Mesothelial cell of epicardium (in vitro differentiated cells): ENCODE data around the gene TEK. TPM values are rescaled to one million over a fixed set of nuclear protein-coding genes. Genes with fewer than 3 reads are reported as not detected.

ENCODE experiments used
- DNase-seq, 2 experiments: peaks; one replicate each; pipeline ENCODE4 v3.0.0; 2021; ENCODE audit warnings: low spot score in 2 of 2; ENCODE audit not compliant: unreplicated experiment in 2 of 2
- H3K27ac Mint-ChIP-seq: 2 replicates; pipeline ENCODE4 v1.8.0; 2021; ENCODE audit warnings: mixed read lengths
- H3K27me3 Mint-ChIP-seq: 2 replicates; pipeline ENCODE4 v1.8.0; 2021; ENCODE audit warnings: low read depth, mixed read lengths
- H3K36me3 Mint-ChIP-seq: 2 replicates; pipeline ENCODE4 v1.8.0; 2021; ENCODE audit warnings: mixed read lengths
- H3K4me1 Mint-ChIP-seq: 2 replicates; pipeline ENCODE4 v1.8.0; 2021; ENCODE audit warnings: mixed read lengths
- H3K4me3 Mint-ChIP-seq: 2 replicates; pipeline ENCODE4 v1.8.0; 2021; ENCODE audit warnings: mild to moderate bottlenecking, moderate library complexity, mixed read lengths
- H3K9me3 Mint-ChIP-seq: 2 replicates; pipeline ENCODE4 v1.8.0; 2021; ENCODE audit warnings: mixed read lengths
- total RNA-seq: library from RNA; stranded (reverse); gene quantifications from 3 replicates; pipeline ENCODE4 v1.2.1, GENCODE V29; 2021
- TF ChIP-seq, protein P1 (sequence below): fragments of 200-600 bp; sonication (generic); IDR thresholded peaks from one replicate; pipeline ENCODE4 v1.5.0; 2021; ENCODE audit warnings: antibody characterized with exemption; ENCODE audit not compliant: unreplicated experiment

The TEK gene
- total RNA-seq, 1 donor from 2014 or later = 6.7 TPM

DNA sequence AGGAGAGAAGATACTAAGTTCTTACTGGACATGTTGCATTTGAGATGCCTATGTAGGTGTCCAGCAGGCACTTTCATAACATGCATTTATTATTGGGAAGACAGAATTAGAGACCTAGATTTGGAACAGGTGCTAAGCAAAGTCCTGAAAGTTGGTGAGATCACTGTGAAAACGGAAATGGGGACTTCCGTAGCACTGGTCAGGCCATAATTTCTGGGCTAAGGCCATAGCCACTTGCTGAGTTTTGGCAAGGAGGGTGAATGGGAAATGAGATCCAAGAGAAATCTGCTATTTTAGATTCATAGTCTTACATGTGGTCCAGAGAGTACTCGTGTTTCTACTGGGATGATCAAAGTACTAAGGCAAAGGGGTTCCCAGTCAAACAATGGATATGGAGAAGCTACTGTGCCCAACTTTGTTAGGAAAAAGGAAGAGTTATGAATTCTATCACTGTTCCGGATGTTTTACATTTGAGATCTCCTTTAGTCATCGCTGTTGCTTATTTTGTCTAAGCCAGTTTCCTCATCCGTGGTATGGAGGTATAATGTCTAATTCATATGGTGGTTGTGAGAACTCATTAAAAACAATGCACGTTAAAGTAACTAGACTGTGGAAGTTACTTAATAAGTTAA, 33.4 kb downstream of the TEK start:
- Mint-ChIP-seq H3K9me3 (no peaks in the 10 kb centered on the region), H3K27ac (no peak overlapping the region), H3K27me3 (no peaks in the 10 kb centered on the region), H3K36me3 (no peaks in the 10 kb centered on the region), H3K4me3 (no peak overlapping the region), H3K4me1 (no peaks in the 10 kb centered on the region)
- DNase-seq = no peak
- TF ChIP-seq, protein P1, sequence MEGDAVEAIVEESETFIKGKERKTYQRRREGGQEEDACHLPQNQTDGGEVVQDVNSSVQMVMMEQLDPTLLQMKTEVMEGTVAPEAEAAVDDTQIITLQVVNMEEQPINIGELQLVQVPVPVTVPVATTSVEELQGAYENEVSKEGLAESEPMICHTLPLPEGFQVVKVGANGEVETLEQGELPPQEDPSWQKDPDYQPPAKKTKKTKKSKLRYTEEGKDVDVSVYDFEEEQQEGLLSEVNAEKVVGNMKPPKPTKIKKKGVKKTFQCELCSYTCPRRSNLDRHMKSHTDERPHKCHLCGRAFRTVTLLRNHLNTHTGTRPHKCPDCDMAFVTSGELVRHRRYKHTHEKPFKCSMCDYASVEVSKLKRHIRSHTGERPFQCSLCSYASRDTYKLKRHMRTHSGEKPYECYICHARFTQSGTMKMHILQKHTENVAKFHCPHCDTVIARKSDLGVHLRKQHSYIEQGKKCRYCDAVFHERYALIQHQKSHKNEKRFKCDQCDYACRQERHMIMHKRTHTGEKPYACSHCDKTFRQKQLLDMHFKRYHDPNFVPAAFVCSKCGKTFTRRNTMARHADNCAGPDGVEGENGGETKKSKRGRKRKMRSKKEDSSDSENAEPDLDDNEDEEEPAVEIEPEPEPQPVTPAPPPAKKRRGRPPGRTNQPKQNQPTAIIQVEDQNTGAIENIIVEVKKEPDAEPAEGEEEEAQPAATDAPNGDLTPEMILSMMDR = no peak

GRCh38 chr9:27145143-27145542, 36.1 kb downstream of the TEK start:
- H3K27me3 Mint-ChIP-seq = no peaks in the 10 kb centered on the region
- DNase-seq = no peak
- H3K9me3 Mint-ChIP-seq = no peaks in the 10 kb centered on the region
- H3K4me1 Mint-ChIP-seq = no peaks in the 10 kb centered on the region
- no peak overlapping the region for H3K27ac Mint-ChIP-seq
- H3K36me3 Mint-ChIP-seq = no peaks in the 10 kb centered on the region
- TF ChIP-seq, protein P1 = no peak
- H3K4me3 Mint-ChIP-seq = no peak overlapping the region

DNA sequence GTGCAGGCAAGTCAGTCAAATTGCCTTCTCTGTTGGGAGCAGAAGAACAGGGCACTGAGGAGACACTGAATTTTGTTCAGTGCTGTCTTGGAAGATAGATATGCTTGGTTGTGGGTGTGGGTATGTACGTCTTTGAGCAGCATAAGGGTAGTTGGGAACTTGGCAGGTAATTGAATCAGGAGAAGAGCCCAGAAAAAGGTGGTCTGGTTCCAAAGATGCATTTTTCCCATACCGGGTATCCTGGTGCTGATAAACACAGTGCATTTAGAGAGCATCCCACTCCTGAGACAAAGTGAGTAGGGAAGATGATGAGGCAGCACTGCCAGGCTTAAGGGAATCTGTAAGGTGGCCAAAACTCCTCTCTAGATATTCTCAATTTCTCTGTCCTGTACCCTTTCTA, 40.6 kb downstream of the TEK start:
- no peak overlapping the region for H3K27ac Mint-ChIP-seq
- H3K27me3 Mint-ChIP-seq = no peaks in the 10 kb centered on the region
- H3K4me1 Mint-ChIP-seq = peaks cover 25% of the 10 kb centered on the region
- no peak for DNase-seq
- H3K9me3 Mint-ChIP-seq = no peaks in the 10 kb centered on the region
- H3K4me3 Mint-ChIP-seq = no peak overlapping the region
- H3K36me3 Mint-ChIP-seq = no peaks in the 10 kb centered on the region
- TF ChIP-seq, protein P1 = no peak

DNA sequence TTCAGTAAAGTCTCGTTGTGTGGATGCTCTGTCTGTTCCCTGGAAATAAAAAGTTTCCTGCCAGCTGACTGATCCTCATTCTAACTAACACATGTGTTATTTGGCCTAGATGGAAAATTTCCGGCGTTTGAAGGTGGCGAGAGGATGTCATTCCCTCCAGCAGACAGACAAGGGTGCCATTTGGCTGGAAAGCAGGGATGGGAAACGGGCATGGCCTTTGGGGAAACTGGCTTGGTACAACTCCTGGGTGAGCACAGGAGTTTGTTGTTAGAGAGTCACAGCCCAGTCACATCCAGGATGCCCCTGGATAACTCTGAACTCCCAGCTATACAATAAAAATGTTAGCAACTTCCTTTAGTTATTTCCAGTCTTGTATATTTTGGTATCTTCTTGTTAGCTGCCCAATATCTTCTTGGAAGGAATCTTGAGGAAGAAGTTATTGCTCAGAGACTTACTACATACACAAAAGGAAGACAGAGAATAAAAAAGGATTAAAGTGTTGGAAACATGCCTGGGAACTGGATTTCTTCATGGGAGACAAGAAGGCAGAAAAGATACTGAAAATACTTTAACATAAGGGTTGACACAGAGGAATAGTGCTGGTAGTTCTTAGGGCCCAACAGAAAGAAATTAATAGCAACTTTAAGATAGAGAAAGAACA, 41.9 kb downstream of the TEK start:
- DNase-seq = no peak
- Mint-ChIP-seq H3K27me3 (no peaks in the 10 kb centered on the region), H3K9me3 (no peaks in the 10 kb centered on the region), H3K4me1 (peaks cover 29% of the 10 kb centered on the region), H3K36me3 (no peaks in the 10 kb centered on the region), H3K27ac (peak overlapping the region; percentile 80), H3K4me3 (no peak overlapping the region)
- TF ChIP-seq, protein P1 = no peak

- H3K27me3 Mint-ChIP-seq = no peaks in the 10 kb centered on the region
- no peak for DNase-seq
- TF ChIP-seq, protein P1 = no peak
- peaks cover 32% of the 10 kb centered on the region for H3K4me1 Mint-ChIP-seq
- no peak overlapping the region for H3K4me3 Mint-ChIP-seq
- H3K9me3 Mint-ChIP-seq = no peaks in the 10 kb centered on the region
- H3K36me3 Mint-ChIP-seq = no peaks in the 10 kb centered on the region
- peak overlapping the region; percentile 80 for H3K27ac Mint-ChIP-seq
These were observed 42.8 kb downstream of the TEK start for GRCh38 chr9:27151693-27152404.
